Measurements from ENCODE around the gene LRRC49.

LRRC49 gene

DNA sequence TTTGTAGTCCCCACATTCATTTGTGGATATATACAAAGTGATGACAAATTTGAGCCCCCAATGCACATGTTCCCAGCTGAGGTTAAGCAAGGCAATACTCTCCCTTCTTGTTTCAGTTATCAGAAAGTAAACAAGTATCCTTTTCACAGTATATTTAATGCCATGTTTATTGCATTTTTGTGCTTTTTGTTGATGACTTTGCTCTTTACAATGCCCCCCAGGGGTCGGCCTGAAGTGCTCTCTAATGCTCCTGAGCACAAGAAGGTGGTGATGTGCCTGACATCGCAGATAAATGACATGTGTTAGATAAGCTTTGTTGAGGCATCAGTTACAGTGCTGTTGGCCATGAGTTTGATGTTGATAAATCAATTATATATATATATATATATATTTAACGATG lies 165.0 kb downstream of the LRRC49 start:
- no peak overlapping the region for H3K4me3 ChIP-seq (ENCODE audit: low read depth, low read length)
- in situ Hi-C loops (cut with HindIII; ENCODE audit: low sequenced_read_pairs), result no loop called here
- TF ChIP-seq, protein P1, sequence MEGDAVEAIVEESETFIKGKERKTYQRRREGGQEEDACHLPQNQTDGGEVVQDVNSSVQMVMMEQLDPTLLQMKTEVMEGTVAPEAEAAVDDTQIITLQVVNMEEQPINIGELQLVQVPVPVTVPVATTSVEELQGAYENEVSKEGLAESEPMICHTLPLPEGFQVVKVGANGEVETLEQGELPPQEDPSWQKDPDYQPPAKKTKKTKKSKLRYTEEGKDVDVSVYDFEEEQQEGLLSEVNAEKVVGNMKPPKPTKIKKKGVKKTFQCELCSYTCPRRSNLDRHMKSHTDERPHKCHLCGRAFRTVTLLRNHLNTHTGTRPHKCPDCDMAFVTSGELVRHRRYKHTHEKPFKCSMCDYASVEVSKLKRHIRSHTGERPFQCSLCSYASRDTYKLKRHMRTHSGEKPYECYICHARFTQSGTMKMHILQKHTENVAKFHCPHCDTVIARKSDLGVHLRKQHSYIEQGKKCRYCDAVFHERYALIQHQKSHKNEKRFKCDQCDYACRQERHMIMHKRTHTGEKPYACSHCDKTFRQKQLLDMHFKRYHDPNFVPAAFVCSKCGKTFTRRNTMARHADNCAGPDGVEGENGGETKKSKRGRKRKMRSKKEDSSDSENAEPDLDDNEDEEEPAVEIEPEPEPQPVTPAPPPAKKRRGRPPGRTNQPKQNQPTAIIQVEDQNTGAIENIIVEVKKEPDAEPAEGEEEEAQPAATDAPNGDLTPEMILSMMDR (IDR thresholded peaks at IDR 0.05; ENCODE audit: low read depth, low read length), result no peak
- DNase-seq (ENCODE audit: low read depth, low spot score), result no peak

DNA sequence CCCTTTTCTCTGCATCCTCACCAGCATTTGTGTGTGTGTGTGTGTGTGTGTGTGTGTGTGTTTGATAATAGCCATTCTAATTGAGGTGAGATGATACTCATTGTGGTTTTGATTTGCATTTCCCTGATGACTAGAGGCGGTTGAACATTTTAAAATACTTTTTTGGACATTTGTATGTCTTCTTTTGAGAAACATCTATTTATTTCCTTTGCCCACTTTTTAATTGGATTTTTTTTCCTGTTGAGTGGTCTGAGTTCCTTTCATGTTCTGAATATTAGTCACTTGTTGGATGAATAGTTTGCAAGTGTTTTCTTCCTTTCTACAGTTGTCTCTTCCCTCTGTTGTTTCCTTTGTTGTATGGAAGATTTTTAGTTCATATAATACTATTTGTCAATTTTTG lies 168.4 kb downstream of the LRRC49 start:
- in situ Hi-C loops (cut with HindIII; ENCODE audit: low sequenced_read_pairs), result no loop called here
- DNase-seq (ENCODE audit: low read depth, low spot score), result no peak
- TF ChIP-seq, protein P1 (IDR thresholded peaks at IDR 0.05; ENCODE audit: low read depth, low read length), result no peak
- no peak overlapping the region for H3K4me3 ChIP-seq (ENCODE audit: low read depth, low read length)

DNA sequence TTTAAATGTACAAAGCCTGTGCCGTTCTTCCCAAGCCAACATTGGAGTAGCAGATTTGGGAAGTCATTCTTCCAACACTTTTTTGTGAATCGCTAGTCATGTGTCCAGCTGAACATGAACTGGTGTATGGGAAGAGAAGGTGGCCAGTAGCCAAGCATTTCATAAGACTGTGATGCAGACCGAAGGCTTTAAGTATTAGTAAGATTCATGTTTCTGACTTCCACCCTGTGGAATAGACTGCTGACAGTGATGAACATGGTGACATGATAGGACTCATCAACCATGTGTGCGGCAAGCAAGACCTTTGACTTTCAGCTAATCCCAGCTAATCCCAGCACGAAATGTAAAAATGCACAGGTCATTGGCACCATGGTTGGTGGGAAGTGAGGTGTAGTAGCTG lies 174.4 kb downstream of the LRRC49 start:
- TF ChIP-seq, protein P1 (IDR thresholded peaks at IDR 0.05; ENCODE audit: low read depth, low read length), result no peak
- in situ Hi-C loops (cut with HindIII; ENCODE audit: low sequenced_read_pairs), result no loop called here
- no peak for DNase-seq (ENCODE audit: low read depth, low spot score)
- no peak overlapping the region for H3K4me3 ChIP-seq (ENCODE audit: low read depth, low read length)

DNA sequence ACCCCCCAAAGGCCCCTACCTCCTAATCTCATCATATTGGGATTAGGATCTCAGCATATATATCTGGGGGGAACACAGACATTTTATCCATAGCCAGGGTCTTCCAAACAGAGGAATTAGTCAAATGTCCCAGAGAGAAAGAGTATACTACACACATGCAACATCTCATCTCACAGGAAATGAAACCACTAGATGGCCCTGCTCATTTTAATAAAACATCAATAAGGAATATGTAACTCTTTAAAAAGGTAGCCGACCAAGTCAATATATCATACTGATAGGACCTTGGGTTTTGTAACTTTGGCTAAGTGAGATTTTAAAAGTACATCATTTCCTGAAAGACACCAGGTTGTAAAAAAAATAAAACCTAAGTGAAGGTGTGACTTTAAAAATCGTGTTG lies 177.1 kb downstream of the LRRC49 start:
- TF ChIP-seq, protein P1 (IDR thresholded peaks at IDR 0.05; ENCODE audit: low read depth, low read length), result no peak
- in situ Hi-C loops (cut with HindIII; ENCODE audit: low sequenced_read_pairs), result no loop called here
- H3K4me3 ChIP-seq (ENCODE audit: low read depth, low read length), result no peak overlapping the region
- DNase-seq (ENCODE audit: low read depth, low spot score), result no peak

DNA sequence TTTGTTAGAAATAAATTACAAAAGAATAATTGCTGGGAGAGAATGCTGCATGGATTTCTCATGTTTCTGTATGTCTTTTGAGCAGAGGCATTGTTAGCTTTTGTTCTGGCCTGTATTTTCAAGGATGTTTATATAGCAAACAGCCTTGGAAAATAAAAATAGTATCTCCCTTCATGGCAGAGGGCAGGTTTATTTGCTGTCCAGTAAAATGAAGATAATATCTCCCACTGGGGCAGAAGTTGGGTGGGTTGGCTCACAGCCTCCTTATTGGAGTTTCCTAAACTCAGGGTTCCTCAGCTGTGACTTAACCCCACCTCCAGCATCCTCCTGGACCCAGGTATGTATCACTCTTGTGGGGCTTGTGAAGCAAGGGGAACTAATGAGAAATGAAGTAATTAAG lies 178.9 kb downstream of the LRRC49 start:
- DNase-seq (ENCODE audit: low read depth, low spot score), result no peak
- TF ChIP-seq, protein P1 (IDR thresholded peaks at IDR 0.05; ENCODE audit: low read depth, low read length), result no peak
- in situ Hi-C loops (cut with HindIII; ENCODE audit: low sequenced_read_pairs), result no loop called here
- no peak overlapping the region for H3K4me3 ChIP-seq (ENCODE audit: low read depth, low read length)

DNA sequence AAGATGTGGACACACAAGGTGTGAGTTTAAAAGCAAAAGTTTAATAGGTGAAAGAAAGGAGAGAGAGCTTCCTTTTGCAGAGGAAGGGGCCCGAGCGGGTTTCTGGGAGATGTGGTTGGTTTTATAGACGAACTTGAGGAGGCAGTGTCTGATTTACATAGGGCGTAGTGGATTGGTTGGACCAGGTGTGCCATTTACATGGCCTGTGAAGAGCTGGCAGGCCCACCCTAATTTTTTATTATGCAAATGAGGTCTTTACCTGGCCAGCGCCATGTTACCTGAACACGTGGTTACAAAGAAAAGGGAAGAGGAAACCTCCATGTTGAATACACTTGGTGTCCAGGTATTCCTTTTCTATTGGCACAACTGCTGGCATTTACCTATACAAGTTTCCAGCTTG lies 179.8 kb downstream of the LRRC49 start:
- no peak overlapping the region for H3K4me3 ChIP-seq (ENCODE audit: low read depth, low read length)
- in situ Hi-C loops (cut with HindIII; ENCODE audit: low sequenced_read_pairs), result no loop called here
- DNase-seq (ENCODE audit: low read depth, low spot score), result no peak
- TF ChIP-seq, protein P1 (IDR thresholded peaks at IDR 0.05; ENCODE audit: low read depth, low read length), result no peak
